Transverse colon (tissue), 4 donors: ENCODE measurements around the gene SPEG.
"Not testable (repeated sequence)": the region's sequence is repeated elsewhere in the genome, so short reads cannot be mapped to it uniquely, and the experiment has no call there.

ENCODE experiments used
- POLR2A ChIP-seq: fragments of 450-650 bp; IDR thresholded peaks from one replicate; pipeline ENCODE4 v1.6.1; 2016; ENCODE audit warnings: antibody characterized with exemption, mild to moderate bottlenecking, moderate library complexity
- POLR2AphosphoS5 ChIP-seq, 3 donors: sonication (generic); formaldehyde crosslinking; IDR thresholded peaks; one replicate each; pipeline ENCODE4 v1.6.1; 2016; ENCODE audit warnings: antibody characterized with exemption in 3 of 3
- TF ChIP-seq, protein P1 (sequence below), 5 experiments: fragments of 200-600 bp in 3 of 5; fragments of 450-650 bp in 2 of 5; sonication (generic) in 3 of 5; IDR thresholded peaks; 1 replicate in 2 of 5; 2 replicates in 3 of 5; pipeline ENCODE4 v1.5.1; 2016 to 2017; ENCODE audit warnings: antibody characterized with exemption in 5 of 5, inconsistent platforms in 3 of 5, mild to moderate bottlenecking in 2 of 5, moderate library complexity in 1 of 5

DNA sequence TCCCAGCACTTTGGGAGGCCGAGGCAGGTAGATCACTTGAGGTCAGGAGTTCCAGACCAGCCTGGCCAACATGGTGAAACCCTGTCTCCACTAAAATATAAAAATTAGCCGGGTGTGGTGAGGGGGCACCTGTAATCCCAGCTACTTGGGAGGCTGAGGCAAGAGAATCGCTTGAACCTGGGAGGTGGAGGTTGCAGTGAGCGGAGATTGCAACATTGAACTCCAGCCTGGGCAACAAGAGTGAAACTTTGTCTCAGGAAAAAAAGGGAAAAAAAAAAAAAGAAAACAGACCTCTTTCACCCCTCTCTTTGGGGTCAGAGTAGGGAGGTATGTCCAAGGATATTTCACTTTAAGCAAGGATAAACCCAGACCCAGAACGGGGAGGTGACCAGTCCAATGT, 27.3 kb upstream of the SPEG start:
- not testable (repeated sequence) for TF ChIP-seq POLR2A; POLR2AphosphoS5 (IDR thresholded peaks at IDR 0.05)
- TF ChIP-seq, protein P1, sequence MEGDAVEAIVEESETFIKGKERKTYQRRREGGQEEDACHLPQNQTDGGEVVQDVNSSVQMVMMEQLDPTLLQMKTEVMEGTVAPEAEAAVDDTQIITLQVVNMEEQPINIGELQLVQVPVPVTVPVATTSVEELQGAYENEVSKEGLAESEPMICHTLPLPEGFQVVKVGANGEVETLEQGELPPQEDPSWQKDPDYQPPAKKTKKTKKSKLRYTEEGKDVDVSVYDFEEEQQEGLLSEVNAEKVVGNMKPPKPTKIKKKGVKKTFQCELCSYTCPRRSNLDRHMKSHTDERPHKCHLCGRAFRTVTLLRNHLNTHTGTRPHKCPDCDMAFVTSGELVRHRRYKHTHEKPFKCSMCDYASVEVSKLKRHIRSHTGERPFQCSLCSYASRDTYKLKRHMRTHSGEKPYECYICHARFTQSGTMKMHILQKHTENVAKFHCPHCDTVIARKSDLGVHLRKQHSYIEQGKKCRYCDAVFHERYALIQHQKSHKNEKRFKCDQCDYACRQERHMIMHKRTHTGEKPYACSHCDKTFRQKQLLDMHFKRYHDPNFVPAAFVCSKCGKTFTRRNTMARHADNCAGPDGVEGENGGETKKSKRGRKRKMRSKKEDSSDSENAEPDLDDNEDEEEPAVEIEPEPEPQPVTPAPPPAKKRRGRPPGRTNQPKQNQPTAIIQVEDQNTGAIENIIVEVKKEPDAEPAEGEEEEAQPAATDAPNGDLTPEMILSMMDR (IDR thresholded peaks at IDR 0.05) = not testable (repeated sequence)
